Stimulated activated CD4-positive, alpha-beta T cell treated with anti-CD3 and anti-CD28 coated beads, Interleukin-4, amount 100 ng/mL, for 48 hours (primary cell): ENCODE results near the gene CCDC148.
"Not testable (repeated sequence)": the region's sequence is repeated elsewhere in the genome, so short reads cannot be mapped to it uniquely, and the experiment has no call there.

Experiments
- DNase-seq, 2 donors: peaks; one replicate each; pipeline ENCODE4 v3.0.0-alpha.2; 2020; ENCODE audit warnings: low read depth in 2 of 2

Gene CCDC148

GRCh38 chr2:158357122-158357521 is 99.4 kb downstream of the CCDC148 start:
- DNase-seq, result no peak

DNA sequence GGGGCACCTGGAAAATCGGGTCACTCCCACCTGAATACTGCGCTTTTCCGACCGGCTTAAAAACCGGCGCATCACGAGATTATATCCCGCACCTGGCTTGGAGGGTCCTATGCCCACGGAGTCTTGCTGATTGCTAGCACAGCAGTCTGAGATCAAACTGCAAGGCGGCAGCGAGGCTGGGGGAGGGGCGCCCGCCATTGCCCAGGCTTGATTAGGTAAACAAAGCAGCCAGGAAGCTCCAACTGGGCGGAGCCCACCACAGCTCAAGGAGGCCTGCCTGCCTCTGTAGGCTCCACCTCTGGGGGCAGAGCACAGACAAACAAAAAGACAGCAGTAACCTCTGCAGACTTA is 105.1 kb downstream of the CCDC148 start:
- DNase-seq, result not testable (repeated sequence)

DNA sequence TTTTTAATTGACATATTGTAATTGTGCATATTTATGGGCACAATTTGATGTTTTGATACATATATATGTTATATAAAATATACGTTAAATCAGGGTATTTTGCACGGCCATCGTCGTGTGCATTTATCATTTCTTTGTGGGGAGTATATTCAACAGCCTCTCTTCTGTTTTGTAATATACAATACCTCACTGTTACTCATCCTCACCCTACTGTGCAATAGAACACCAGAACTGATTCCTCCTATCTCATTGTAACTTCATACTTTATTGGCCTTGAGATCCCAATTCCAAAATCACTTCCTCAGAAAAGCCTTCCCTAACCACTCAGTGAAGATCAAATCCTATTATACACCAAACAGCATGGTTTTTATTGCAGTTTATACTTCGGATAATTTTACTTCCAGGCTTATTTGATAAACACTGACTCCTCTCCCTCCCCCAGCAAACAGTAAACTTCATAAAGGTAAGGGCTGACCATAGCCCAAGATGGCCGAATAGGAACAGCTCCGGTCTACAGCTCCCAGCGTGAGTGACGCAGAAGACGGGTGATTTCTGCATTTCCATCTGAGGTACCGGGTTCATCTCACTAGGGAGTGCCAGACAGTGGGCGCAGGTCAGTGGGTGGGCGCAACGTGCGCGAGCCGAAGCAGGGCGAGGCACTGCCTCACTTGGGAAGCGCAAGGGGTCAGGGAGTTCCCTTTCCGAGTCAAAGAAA is 105.6 kb downstream of the CCDC148 start:
- DNase-seq, result not testable (repeated sequence)

- no peak for DNase-seq
These were observed 110.5 kb downstream of the CCDC148 start for GRCh38 chr2:158346032-158346431.

- no peak for DNase-seq
These were observed 117.0 kb downstream of the CCDC148 start for GRCh38 chr2:158339513-158339912.

- no peak for DNase-seq
These were observed 119.5 kb downstream of the CCDC148 start for GRCh38 chr2:158337018-158337417.

GRCh38 chr2:158331799-158332198 is 124.8 kb downstream of the CCDC148 start:
- not testable (repeated sequence) for DNase-seq

GRCh38 chr2:158325782-158326340 is 130.7 kb downstream of the CCDC148 start:
- DNase-seq, result no peak

DNA sequence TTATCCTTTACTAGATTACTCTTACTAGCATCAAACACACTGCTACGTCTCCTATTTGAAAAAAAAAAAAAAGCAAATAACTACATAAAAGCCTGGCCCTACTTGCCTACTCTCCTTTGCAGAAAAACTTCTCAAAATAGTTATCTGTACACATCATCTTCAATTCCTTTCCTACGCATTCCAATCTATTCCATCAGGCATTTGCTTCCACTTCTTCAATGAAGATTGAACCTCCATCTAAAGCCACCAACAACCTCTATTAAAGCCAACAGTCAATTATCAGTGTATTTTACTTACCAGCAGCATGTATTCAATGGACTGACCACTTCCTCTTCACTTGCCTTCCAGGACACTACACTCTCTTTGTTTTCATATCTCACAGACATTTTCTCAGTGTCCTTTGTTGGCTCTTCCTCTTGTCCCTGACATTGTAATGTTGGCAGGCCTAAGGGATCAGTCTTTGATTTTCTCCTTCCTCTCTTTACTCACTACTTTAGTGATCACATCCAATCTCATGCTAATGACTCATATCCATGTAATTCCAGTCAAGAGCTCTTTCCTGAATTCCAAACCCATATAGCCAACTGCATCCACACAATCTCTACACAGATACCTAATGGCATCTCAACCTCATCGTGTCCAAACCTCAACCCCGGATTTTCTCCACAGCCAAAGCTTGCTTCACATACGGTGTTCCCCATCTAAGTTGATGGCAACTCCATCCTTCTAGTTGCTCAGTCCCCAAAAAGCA is 131.3 kb downstream of the CCDC148 start:
- no peak for DNase-seq

- DNase-seq, result no peak
These were observed 133.2 kb downstream of the CCDC148 start for GRCh38 chr2:158323381-158323780.

DNA sequence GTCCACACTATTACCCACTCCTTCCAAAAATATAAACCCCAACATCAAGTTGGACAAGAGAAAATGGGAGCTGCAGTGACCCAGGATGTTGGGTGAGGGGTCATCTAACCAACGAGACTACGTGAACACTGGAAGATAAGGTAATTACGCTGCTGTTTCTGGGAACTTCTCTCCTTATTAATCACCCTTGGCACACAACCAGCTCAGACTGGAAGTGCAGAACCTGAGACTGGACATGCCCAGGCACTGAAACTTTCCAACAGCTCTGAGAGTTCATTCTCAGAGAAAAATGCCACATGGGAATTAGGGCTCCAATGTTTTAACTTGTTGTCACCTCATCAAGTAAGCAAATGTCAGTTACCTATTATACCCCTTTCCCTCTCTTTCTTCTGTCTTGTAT is 135.3 kb downstream of the CCDC148 start:
- no peak for DNase-seq

DNA sequence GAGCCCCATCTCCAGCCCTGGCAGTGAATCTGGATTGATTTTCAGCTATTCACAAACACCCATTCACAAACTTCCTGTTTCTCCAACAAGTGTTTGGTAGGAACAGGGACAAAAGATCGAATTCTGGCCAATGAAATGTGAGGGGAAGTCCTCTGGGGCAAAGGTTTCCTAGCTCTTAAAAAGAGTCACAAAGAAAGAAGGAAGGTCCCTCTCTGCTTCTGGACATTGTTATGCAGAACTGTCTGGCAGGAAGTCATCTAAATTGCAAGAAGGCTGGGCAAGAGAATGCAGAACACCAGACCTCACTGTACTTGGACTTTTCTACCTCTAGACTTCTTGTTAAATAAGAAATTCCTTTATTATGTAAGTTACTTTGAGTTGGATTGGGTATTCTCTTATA is 137.3 kb downstream of the CCDC148 start:
- no peak for DNase-seq

- DNase-seq, result no peak
These were observed 138.9 kb downstream of the CCDC148 start for GRCh38 chr2:158317642-158318041.

- no peak for DNase-seq
These were observed 140.6 kb downstream of the CCDC148 start for GRCh38 chr2:158315803-158316414.

GRCh38 chr2:158315000-158315399 is 141.6 kb downstream of the CCDC148 start:
- DNase-seq, result no peak

DNA sequence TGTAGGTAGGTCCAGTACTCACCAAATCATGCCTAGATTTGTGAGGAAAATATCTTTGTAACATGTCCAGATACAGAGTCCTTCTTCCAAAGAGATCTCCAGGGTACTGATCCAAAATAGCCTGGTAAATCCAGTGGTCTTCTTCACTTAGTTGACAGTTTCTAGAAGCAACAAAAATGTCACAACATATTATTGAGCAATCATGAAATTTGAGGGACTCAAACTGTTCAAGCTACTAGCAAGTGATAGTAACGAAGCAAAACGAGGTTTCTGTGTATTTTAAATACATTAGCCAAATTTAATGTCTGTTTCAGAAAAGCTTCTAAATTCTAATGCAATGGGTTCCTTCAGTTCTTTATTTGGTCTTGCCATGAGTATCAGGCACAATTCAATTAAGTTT is 142.8 kb downstream of the CCDC148 start:
- no peak for DNase-seq

GRCh38 chr2:158312981-158313380 is 143.6 kb downstream of the CCDC148 start:
- no peak for DNase-seq

- DNase-seq, result not testable (repeated sequence)
These were observed 146.1 kb downstream of the CCDC148 start for GRCh38 chr2:158310407-158310806.

- no peak for DNase-seq
These were observed 151.1 kb downstream of the CCDC148 start for GRCh38 chr2:158305501-158305900.

GRCh38 chr2:158300394-158300793 is 156.2 kb downstream of the CCDC148 start:
- DNase-seq, result no peak

DNA sequence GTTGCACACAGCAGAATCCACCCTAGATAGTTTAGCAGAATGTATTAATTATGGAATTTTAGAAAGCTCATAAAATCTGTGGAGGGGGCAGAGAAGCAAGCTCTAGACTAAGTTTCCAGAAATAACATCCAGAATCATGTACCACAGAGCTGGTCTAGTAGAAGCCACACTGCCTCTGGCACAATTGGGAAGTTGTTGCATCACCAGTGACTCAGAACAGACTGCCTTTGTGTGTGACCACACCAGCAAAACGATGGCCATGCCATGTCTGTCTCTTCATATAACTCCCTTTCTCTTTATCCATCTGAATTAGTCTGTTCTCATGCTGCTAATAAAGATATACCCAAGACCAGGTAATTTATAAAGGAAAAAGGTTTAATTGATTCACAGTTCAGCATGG is 158.9 kb downstream of the CCDC148 start:
- DNase-seq, result no peak

DNA sequence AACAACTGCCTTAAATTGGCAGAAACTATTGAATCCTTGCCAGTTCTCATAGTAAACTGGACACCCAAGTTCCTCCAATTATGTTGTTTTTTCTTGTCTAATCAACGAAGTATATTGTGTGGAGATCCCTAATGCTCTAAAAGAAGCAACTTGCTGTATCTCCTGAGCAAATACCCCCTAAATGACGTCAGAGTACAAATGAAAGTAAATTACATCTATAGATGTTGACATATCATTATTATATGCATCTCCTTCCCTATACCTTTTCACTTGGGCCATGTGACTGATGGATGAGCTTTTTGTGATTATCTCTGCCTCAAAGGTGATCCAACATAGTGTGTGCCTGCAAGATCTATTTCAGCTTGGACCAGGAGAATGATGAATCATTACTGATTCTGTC is 159.4 kb downstream of the CCDC148 start:
- no peak for DNase-seq

- DNase-seq, result no peak
These were observed 162.8 kb downstream of the CCDC148 start for GRCh38 chr2:158293722-158294121.
